CD4-positive, alpha-beta T cell treated with Interleukin-6 at 100 ng/mL for 8 hours (primary cell): ENCODE data around the gene ENAH.
"Not testable (repeated sequence)": the region's sequence is repeated elsewhere in the genome, so short reads cannot be mapped to it uniquely, and the experiment has no call there.

Experiments
- DNase-seq: peaks from one replicate; pipeline ENCODE4 v3.0.0-alpha.2; 2020; ENCODE audit warnings: mixed read lengths, low spot score

Gene ENAH

DNA sequence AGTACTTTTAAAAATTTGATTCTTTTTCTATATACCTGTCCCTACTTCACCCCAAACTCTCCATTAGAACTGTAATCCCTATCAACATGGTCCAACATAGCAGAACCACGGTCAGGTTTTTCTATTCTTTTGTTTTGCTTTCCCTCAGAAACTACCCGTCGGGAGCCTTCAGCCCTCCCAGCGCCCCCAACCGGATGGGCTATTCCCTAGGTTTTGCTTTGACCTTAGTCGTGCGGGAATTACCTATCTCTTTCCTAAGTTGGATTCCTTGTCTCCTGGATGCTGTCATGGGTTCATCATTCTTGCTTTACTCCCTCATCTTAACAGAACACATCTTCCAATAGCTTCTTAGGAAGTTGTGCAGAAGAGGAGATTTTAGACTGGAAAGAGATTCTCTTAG lies 127.5 kb downstream of the ENAH start:
- no peak for DNase-seq

DNA sequence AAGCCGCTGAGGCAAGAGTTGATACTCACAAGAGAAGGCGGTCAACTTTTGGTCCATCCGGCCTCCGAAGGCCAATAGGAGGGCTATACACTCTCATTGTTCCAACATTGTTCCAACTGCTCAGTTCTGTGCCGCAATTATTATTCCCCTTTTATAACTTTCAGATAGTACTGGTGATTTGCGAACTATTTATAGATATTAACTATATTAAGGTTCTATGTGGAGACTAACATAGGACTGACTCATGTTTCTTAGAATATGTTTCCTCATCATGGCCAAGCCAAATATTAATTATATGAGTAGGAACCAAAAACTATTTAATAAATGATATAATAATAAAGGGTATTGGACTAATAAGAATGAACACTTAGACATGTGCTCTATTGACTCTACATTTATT lies 128.4 kb downstream of the ENAH start:
- no peak for DNase-seq

GRCh38 chr1:225523263-225523950 lies 129.5 kb downstream of the ENAH start:
- no peak for DNase-seq

GRCh38 chr1:225522588-225523262 lies 130.2 kb downstream of the ENAH start:
- no peak for DNase-seq

- DNase-seq, result no peak
Observed at GRCh38 chr1:225520587-225521227, 132.2 kb downstream of the ENAH start.

DNA sequence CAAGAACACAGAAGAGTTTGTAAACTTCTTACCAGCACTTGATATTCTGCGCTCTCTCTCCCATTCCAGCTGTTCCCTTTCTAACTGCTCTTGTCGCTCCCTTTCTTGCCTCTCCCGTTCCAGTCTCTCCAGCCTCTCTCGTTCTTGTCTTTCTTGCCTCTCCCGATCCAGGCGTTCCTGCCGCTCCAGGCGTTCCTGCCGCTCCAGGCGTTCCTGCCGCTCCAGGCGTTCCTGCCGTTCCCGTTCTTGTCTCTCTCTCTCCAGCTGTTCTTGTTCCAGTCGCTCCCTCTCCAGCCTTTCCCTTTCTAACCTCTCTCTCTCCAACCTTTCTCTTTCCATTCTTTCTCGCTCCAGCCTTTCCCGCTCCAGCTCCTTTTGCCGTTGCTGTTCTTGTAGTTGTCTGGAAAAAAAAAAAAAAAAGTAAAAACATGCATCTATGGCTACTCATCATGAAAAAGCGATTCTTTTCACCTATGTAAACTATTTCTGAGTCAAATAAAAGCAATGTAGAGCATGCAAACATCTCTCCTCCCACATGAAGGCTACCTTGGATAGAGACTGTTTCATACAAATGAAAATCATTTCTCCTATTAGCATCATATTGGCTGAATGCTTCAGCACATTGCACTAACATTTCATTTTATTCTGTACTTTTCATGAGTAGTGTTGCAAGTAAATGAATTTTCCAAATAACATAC lies 133.6 kb downstream of the ENAH start:
- no peak for DNase-seq

- no peak for DNase-seq
Observed at GRCh38 chr1:225517697-225518096, 135.2 kb downstream of the ENAH start.

- DNase-seq, result no peak
Observed at GRCh38 chr1:225517221-225517620, 135.7 kb downstream of the ENAH start.

- DNase-seq, result no peak
Observed at GRCh38 chr1:225514671-225515081, 138.2 kb downstream of the ENAH start.

GRCh38 chr1:225513576-225513975 lies 139.3 kb downstream of the ENAH start:
- not testable (repeated sequence) for DNase-seq

- no peak for DNase-seq
Observed at GRCh38 chr1:225511828-225512381, 141.0 kb downstream of the ENAH start.

GRCh38 chr1:225510740-225511139 lies 142.2 kb downstream of the ENAH start:
- DNase-seq, result not testable (repeated sequence)

GRCh38 chr1:225509770-225510169 lies 143.2 kb downstream of the ENAH start:
- no peak for DNase-seq

DNA sequence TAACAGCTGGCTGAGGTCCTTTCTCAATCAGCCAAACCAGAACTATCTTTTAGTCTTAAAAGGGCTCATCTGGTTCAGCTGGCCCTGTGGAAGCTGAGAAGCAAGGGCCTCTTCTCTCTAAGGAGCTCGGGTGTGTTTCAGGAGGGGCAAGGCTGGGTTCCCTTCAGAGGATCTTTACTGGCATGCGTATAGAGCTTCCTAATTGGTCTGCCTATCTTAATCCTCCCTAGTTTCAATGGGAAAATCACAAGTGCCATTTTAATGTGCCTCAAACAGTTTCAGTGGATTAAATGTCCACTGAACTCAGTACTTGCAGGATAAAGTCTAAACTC lies 143.6 kb downstream of the ENAH start:
- no peak for DNase-seq

DNA sequence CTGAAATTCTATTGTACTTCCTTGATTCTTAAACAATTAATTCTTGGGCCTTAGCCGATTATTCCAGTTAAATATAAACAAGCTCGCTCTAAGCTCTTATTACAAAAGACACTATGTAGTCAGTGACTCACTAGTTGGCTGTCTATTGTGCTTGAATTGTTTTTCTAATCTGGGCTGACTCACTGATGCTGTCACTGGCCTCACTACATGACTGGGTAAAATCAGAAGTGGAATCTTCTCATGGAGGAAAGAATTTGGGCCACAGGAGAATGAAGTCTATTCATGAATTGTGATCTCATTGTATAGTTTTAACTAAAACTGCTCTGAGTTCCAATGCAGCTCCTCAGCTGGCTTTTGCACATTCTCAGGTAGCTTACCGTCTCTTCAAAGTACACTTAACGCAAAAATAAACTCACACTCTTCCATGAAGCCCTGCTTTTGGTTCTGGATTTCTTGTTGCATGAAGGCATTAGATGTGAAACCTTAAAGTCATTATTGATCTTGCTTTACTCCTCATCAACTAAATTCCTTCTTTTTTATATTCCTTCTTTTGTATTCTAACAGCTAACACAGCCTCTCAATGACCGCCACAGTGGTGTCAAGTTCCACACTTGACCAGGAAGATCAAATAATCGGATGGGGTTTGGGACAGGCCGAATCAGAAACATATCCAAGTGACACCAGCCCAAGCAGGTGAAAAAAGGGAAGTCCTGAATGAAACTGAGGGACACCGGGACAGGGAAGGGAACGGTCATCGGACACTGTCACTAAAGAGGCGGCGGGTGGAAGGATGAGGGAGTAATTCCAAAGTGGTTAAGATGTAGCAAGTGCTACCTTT lies 144.2 kb downstream of the ENAH start:
- no peak for DNase-seq

DNA sequence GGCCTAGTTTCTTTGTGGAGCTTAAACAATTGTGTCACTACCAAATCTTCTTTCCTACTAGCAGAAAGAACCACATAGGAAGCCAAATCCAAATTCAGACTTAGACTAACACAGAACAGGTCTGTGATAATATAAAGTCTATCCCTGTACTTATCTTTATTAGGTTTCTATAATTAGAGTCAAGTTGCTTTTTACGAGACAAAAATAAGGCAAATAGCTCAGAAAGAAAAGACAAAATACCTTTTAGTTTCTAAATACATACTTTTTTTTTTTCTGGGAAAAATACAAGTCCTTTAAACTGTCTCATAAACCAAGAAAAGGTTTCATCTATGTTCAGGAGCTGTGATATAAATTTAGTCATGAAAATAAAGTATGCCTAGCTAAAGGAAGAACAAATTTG lies 146.2 kb downstream of the ENAH start:
- DNase-seq, result no peak

GRCh38 chr1:225504776-225505175 lies 148.1 kb downstream of the ENAH start:
- no peak for DNase-seq

DNA sequence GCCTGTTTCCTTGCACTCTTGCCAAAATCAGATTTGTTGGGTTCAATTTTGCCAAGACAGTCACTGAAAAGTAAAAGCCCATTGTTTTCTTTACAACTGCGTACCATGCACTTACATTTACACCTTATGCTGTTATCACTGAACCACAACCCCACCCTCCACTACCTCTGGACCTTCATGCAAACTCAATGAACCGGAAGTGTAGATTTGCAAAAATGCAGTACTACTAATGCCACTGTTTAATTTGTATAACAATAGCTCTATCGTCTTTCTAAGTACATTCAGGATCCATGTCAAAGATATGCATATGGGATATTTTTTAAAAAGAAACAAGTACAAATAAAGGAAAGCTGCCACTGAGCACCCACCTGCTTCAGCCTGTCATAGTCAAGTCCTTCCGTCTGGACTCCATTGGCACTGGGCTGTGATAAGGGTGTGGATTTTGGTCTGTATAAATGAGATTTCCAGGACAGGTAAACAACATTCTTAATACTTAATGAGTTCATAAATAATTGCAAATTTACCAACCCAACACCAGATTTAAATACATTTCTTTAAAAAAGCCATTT lies 152.2 kb downstream of the ENAH start:
- DNase-seq, result no peak

GRCh38 chr1:225498549-225499136 lies 154.3 kb downstream of the ENAH start:
- DNase-seq, result no peak

GRCh38 chr1:225494789-225495359 lies 158.0 kb downstream of the ENAH start:
- DNase-seq, result no peak
